ENCODE results near the gene TSPAN14.

- TF ChIP-seq, protein P1, sequence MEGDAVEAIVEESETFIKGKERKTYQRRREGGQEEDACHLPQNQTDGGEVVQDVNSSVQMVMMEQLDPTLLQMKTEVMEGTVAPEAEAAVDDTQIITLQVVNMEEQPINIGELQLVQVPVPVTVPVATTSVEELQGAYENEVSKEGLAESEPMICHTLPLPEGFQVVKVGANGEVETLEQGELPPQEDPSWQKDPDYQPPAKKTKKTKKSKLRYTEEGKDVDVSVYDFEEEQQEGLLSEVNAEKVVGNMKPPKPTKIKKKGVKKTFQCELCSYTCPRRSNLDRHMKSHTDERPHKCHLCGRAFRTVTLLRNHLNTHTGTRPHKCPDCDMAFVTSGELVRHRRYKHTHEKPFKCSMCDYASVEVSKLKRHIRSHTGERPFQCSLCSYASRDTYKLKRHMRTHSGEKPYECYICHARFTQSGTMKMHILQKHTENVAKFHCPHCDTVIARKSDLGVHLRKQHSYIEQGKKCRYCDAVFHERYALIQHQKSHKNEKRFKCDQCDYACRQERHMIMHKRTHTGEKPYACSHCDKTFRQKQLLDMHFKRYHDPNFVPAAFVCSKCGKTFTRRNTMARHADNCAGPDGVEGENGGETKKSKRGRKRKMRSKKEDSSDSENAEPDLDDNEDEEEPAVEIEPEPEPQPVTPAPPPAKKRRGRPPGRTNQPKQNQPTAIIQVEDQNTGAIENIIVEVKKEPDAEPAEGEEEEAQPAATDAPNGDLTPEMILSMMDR (conservative IDR thresholded peaks at IDR 0.05 in 1 of 2, IDR thresholded peaks at IDR 0.05 in 1 of 2; ENCODE audit: low read depth in 1 of 2, low read length in 2 of 2) = no peak
- no peak for TF ChIP-seq EZH2 (IDR thresholded peaks at IDR 0.05; ENCODE audit: low read length, missing control alignments)
Observed at GRCh38 chr10:80421050-80421706, 32.9 kb upstream of the TSPAN14 start.
